Suprapubic skin (tissue), 4 donors: ENCODE measurements around the gene ADGRB3. TPM values are rescaled to one million over a fixed set of nuclear protein-coding genes. Genes with fewer than 3 reads are reported as not detected.
"Not testable (repeated sequence)": the region's sequence is repeated elsewhere in the genome, so short reads cannot be mapped to it uniquely, and the experiment has no call there.

ENCODE experiments used
- DNase-seq, 2 donors: peaks; one replicate each; pipeline ENCODE4 v3.0.0-alpha.2; 2019; ENCODE audit warnings: low spot score in 2 of 2
- H3K27ac ChIP-seq: fragments of 200-600 bp; sonication (generic); one replicate; pipeline ENCODE4 v1.5.1; 2019
- H3K27me3 ChIP-seq: fragments of 200-600 bp; sonication (generic); one replicate; pipeline ENCODE4 v1.5.1; 2019
- H3K36me3 ChIP-seq: fragments of 200-600 bp; sonication (generic); one replicate; pipeline ENCODE4 v1.5.1; 2019
- H3K4me1 ChIP-seq: fragments of 200-600 bp; sonication (generic); one replicate; pipeline ENCODE4 v1.5.1; 2019
- H3K4me3 ChIP-seq: fragments of 200-600 bp; sonication (generic); one replicate; pipeline ENCODE4 v1.5.1; 2019; ENCODE audit warnings: mild to moderate bottlenecking
- H3K9me3 ChIP-seq: fragments of 200-600 bp; sonication (generic); one replicate; pipeline ENCODE4 v1.5.1; 2019
- CTCF ChIP-seq, 2 donors: fragments of 200-600 bp in 1 of 2; fragments of 450-650 bp in 1 of 2; sonication (generic) in 1 of 2; IDR thresholded peaks; one replicate each; pipeline ENCODE4 v1.5.1; 2016 to 2019; ENCODE audit warnings: antibody characterized with exemption in 2 of 2, mild to moderate bottlenecking in 1 of 2, moderate library complexity in 1 of 2
- EP300 ChIP-seq: sonication (generic); formaldehyde crosslinking; IDR thresholded peaks from one replicate; pipeline ENCODE4 v1.6.1; 2017; ENCODE audit warnings: antibody characterized with exemption
- POLR2A ChIP-seq, 2 donors: fragments of 450-650 bp; IDR thresholded peaks; one replicate each; pipeline ENCODE4 v1.6.1; 2017; ENCODE audit warnings: antibody characterized with exemption in 2 of 2, mild to moderate bottlenecking in 2 of 2, moderate library complexity in 2 of 2
- POLR2AphosphoS5 ChIP-seq, 3 donors: sonication (generic); formaldehyde crosslinking; IDR thresholded peaks; one replicate each; pipeline ENCODE4 v1.6.1; 2017; ENCODE audit warnings: antibody characterized with exemption in 3 of 3
- WGBS: methylation state at CpG from one replicate; pipeline ENCODE4 v1.1.5; 2018; 5-methylcytosine and 5-hydroxymethylcytosine counted together
- total RNA-seq, 4 donors: library from RNA; depleted of rRNA; stranded (reverse); fragments of >200 nt; gene quantifications; one replicate each; pipeline ENCODE4 v1.1.0, GENCODE V29; 2016

Gene ADGRB3
- total RNA-seq, 4 donors from 2014 or later = 0.42 to 2.2 (median 1.3) TPM

DNA sequence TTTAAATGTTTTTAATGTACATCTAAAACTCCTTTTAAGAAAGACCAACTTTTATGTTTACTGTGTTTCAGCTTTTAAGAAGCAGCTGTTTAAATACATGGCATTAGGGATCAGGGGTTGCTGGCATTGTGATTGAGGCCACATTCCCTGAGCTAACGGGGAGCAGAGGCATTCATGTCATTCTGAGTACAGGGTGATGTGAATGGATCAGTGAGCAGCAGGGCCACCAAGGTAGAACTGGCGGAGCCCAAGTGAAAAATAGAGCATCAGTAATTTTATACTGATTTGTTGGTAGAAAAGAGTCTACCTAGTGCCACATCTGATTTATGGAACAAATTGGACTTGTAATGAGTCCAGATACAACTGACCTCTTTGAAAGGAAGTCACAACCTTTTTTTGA lies 467.3 kb downstream of the ADGRB3 start:
- no peak for DNase-seq
- Histone ChIP-seq H3K36me3 (no peaks in the 10 kb centered on the region), H3K27ac (no peak overlapping the region), H3K4me1 (no peaks in the 10 kb centered on the region), H3K27me3 (no peaks in the 10 kb centered on the region), H3K9me3 (no peaks in the 10 kb centered on the region), H3K4me3 (no peak overlapping the region)
- WGBS = 72% methylated on average over 2 of the region's 2 CpGs
- TF ChIP-seq POLR2AphosphoS5 (IDR thresholded peaks at IDR 0.05) = no peak
- TF ChIP-seq EP300 = no peak
- TF ChIP-seq POLR2A (IDR thresholded peaks at IDR 0.05) = no peak
- TF ChIP-seq CTCF (IDR thresholded peaks at IDR 0.05) = no peak

DNA sequence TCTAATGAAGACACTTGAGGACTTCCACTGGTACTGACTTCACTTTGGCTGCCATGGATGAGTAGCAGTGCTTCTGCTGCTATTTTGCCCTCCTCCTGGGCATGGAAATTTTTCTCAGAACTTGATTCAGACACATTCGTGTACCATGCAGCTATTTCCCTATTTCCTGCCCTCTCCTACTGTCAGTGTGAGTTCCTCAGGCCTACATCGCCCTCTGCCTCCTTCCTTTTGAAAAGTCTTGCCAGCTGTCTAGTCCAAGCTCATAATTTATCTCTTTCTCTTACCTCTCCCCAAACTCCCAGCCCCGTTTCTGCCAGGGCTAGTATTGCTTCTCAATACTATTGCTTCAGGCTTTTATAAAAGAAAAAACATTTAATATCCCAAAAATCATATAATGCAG lies 470.2 kb downstream of the ADGRB3 start:
- Histone ChIP-seq H3K4me3 (no peak overlapping the region), H3K27ac (no peak overlapping the region), H3K4me1 (no peaks in the 10 kb centered on the region), H3K27me3 (no peaks in the 10 kb centered on the region), H3K9me3 (no peaks in the 10 kb centered on the region), H3K36me3 (no peaks in the 10 kb centered on the region)
- no peak for DNase-seq
- WGBS = 36% methylated on average over 3 of the region's 3 CpGs
- TF ChIP-seq EP300 (no peak), CTCF (IDR thresholded peaks at IDR 0.05) (no peak), POLR2A (IDR thresholded peaks at IDR 0.05) (no peak), POLR2AphosphoS5 (IDR thresholded peaks at IDR 0.05) (no peak)

DNA sequence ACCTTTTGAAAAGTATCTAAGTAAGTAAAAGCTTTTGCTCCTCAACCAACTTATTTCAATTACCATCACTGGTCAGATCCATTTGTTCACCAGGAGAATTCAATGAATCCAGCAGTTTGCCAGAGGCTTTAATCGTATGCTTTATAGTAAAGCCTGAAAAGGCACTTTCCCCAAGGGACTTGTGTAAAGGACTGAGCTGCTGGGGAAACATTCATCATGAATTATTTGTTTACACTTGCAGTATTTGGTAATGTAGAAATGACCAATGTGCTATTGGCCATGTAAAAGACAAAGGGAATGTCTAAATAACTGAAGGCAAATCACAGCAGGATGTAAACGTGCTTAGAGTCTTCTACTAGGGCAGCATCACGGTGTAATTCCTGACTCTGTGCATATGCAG lies 471.4 kb downstream of the ADGRB3 start:
- Histone ChIP-seq H3K27me3 (no peaks in the 10 kb centered on the region), H3K9me3 (no peaks in the 10 kb centered on the region), H3K36me3 (no peaks in the 10 kb centered on the region), H3K4me3 (no peak overlapping the region), H3K4me1 (no peaks in the 10 kb centered on the region), H3K27ac (no peak overlapping the region)
- DNase-seq = no peak
- TF ChIP-seq CTCF (IDR thresholded peaks at IDR 0.05) = no peak
- no peak for TF ChIP-seq POLR2AphosphoS5 (IDR thresholded peaks at IDR 0.05)
- no peak for TF ChIP-seq POLR2A (IDR thresholded peaks at IDR 0.05)
- TF ChIP-seq EP300 = no peak
- WGBS = 69% methylated on average over 3 of the region's 3 CpGs

DNA sequence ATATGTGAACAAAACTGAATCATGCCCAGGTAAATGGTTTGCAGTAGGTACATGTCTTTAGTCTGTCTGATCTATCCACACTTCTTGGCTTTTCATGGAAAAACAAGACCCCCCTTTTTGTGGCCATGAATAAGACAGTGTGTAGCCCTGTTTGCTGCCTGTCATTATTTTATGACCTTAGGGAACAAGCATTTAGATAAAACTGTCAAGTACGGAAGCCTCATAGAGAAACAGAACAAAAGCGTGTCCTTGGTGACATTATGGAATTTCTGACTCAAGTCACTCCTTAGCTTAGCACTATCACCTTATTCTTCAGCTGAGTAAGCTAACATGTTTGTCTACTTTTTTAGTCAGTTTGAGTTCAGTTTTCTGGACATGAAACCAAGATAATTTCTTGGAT lies 476.2 kb downstream of the ADGRB3 start:
- Histone ChIP-seq H3K9me3 (no peaks in the 10 kb centered on the region), H3K27me3 (no peaks in the 10 kb centered on the region), H3K27ac (no peak overlapping the region), H3K4me1 (no peaks in the 10 kb centered on the region), H3K36me3 (no peaks in the 10 kb centered on the region), H3K4me3 (no peak overlapping the region)
- 59% methylated on average over 2 of the region's 2 CpGs for WGBS
- TF ChIP-seq EP300 = no peak
- TF ChIP-seq CTCF (IDR thresholded peaks at IDR 0.05) = no peak
- no peak for TF ChIP-seq POLR2A (IDR thresholded peaks at IDR 0.05)
- no peak for TF ChIP-seq POLR2AphosphoS5 (IDR thresholded peaks at IDR 0.05)
- DNase-seq = no peak

- Histone ChIP-seq H3K36me3 (no peaks in the 10 kb centered on the region), H3K9me3 (no peaks in the 10 kb centered on the region), H3K27ac (no peak overlapping the region), H3K4me3 (no peak overlapping the region), H3K27me3 (no peaks in the 10 kb centered on the region), H3K4me1 (no peaks in the 10 kb centered on the region)
- no peak for DNase-seq
- TF ChIP-seq CTCF (IDR thresholded peaks at IDR 0.05) (no peak), EP300 (no peak), POLR2A (IDR thresholded peaks at IDR 0.05) (no peak), POLR2AphosphoS5 (IDR thresholded peaks at IDR 0.05) (no peak)
- 41% methylated on average over 2 of the region's 2 CpGs for WGBS
Observed at GRCh38 chr6:69116658-69117057, 481.6 kb downstream of the ADGRB3 start.

DNA sequence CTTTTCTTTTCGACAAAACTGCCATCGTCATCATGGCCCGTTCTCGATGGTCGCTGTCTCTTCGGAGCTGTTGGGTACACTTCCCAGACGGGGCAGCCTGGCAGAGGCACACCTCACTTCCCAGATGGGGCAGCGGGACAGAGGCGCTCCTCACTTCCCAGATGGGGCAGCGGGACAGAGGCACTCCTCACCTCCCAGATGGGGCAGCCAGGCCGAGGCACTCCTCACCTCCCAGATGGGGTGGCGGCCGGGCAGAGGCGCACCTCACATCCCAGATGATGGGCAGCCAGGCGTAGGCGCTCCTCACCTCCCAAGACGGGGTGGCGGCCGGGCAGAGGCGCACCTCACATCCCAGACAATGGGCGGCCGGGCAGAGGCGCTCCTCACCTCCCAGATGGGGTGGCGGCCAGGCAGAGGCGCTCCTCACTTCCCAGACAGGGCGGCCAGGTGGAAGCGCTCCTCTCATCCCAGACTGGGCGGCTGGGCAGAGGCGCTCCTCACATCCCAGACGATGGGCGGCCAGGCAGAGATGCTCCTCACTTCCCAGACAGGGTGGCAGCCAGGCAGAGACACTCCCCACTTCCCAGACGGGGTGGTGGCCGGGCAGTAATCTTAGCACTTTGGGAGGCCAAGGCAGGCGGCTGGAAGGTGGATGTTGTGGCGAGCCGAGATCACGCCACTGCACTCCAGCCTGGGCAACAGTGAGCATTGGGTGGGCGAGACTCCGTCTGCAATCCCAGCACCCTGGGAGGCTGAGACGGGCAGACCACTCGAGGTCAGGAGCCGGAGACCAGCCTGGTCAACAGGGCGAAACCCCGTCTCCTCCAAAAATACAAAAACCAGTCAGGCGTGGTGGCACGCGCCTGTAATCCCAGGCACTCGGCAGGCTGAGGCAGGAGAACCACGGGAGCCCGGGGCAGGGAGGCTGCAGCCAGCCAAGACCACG lies 486.7 kb downstream of the ADGRB3 start:
- H3K27me3 ChIP-seq, DNase-seq, H3K27ac ChIP-seq, H3K9me3 ChIP-seq, H3K4me3 ChIP-seq, H3K4me1 ChIP-seq, H3K36me3 ChIP-seq: not testable (repeated sequence)
- WGBS = 90% methylated on average over 33 of the region's 51 CpGs
